ENCODE results near the gene LRRC9.

The LRRC9 gene

DNA sequence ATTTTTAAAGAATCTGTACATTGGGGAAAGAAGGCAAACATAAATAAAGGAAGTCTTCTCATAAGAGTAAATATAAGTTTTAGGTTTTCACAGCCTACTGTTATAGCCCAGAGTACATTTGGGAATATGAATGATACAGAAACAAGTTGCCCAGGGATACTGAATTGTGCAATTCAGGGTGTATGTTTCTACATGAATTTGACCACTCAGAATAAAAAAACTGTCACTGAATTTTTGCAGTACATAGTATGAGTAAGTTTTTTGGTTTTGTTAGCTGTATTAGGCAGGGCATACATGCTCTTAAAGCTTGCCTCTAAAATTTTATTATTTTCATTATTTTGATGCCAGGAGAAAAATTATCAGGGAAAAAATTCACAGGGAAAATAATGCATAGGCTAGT is 165.1 kb downstream of the LRRC9 start:
- Histone ChIP-seq H4K20me1 (ENCODE audit: insufficient read depth, low read length, poor library complexity, severe bottlenecking) (no peaks in the 10 kb centered on the region), H3K36me3 (ENCODE audit: insufficient read depth, low read length) (no peaks in the 10 kb centered on the region), H3K4me1 (ENCODE audit: insufficient read depth, low read length, poor library complexity, severe bottlenecking) (peaks cover 25% of the 10 kb centered on the region), H3K9me2 (replicated peaks; ENCODE audit: low read depth, low read length) (no peaks in the 10 kb centered on the region), H3K4me3 (ENCODE audit: low read length, poor library complexity, severe bottlenecking) (no peak overlapping the region), H3K9me3 (ENCODE audit: insufficient read depth, low read depth, low read length) (no peaks in the 10 kb centered on the region), H3F3A (ENCODE audit: low read depth) (no peaks in the 10 kb centered on the region), H2AFZ (ENCODE audit: low read length) (peak overlapping the region; percentile 73; the same call in 1 of the 2 replicates), H3K9ac (ENCODE audit: low read depth, low read length, poor library complexity, severe bottlenecking) (no peak overlapping the region), H3K27me3 (ENCODE audit: insufficient read depth, low read length, poor library complexity, severe bottlenecking) (no peaks in the 10 kb centered on the region), H3K4me2 (ENCODE audit: low read depth, low read length, poor library complexity, severe bottlenecking) (no peak overlapping the region), H3K79me2 (ENCODE audit: insufficient read depth, low read length) (no peaks in the 10 kb centered on the region)
- TF ChIP-seq, protein P1, sequence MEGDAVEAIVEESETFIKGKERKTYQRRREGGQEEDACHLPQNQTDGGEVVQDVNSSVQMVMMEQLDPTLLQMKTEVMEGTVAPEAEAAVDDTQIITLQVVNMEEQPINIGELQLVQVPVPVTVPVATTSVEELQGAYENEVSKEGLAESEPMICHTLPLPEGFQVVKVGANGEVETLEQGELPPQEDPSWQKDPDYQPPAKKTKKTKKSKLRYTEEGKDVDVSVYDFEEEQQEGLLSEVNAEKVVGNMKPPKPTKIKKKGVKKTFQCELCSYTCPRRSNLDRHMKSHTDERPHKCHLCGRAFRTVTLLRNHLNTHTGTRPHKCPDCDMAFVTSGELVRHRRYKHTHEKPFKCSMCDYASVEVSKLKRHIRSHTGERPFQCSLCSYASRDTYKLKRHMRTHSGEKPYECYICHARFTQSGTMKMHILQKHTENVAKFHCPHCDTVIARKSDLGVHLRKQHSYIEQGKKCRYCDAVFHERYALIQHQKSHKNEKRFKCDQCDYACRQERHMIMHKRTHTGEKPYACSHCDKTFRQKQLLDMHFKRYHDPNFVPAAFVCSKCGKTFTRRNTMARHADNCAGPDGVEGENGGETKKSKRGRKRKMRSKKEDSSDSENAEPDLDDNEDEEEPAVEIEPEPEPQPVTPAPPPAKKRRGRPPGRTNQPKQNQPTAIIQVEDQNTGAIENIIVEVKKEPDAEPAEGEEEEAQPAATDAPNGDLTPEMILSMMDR (conservative IDR thresholded peaks at IDR 0.05; ENCODE audit: low read length) = no peak
- no peak for TF ChIP-seq EZH2phosphoT487 (IDR thresholded peaks at IDR 0.05; ENCODE audit: borderline replicate concordance)

- no peak overlapping the region for H3K9ac ChIP-seq (ENCODE audit: low read depth, low read length, poor library complexity, severe bottlenecking)
- peaks cover 31% of the 10 kb centered on the region for H3K4me1 ChIP-seq (ENCODE audit: insufficient read depth, low read length, poor library complexity, severe bottlenecking)
- no peaks in the 10 kb centered on the region for H3K36me3 ChIP-seq (ENCODE audit: insufficient read depth, low read length)
- no peaks in the 10 kb centered on the region for H3K9me3 ChIP-seq (ENCODE audit: insufficient read depth, low read depth, low read length)
- no peaks in the 10 kb centered on the region for H3F3A ChIP-seq (ENCODE audit: low read depth)
- no peak overlapping the region for H2AFZ ChIP-seq (ENCODE audit: low read length)
- H3K9me2 ChIP-seq (replicated peaks; ENCODE audit: low read depth, low read length) = no peaks in the 10 kb centered on the region
- TF ChIP-seq, protein P1 (conservative IDR thresholded peaks at IDR 0.05; ENCODE audit: low read length) = no peak
- TF ChIP-seq EZH2phosphoT487 (IDR thresholded peaks at IDR 0.05; ENCODE audit: borderline replicate concordance) = no peak
- H3K79me2 ChIP-seq (ENCODE audit: insufficient read depth, low read length) = no peaks in the 10 kb centered on the region
- no peaks in the 10 kb centered on the region for H3K27me3 ChIP-seq (ENCODE audit: insufficient read depth, low read length, poor library complexity, severe bottlenecking)
- H3K4me3 ChIP-seq (ENCODE audit: low read length, poor library complexity, severe bottlenecking) = no peak overlapping the region
- no peaks in the 10 kb centered on the region for H4K20me1 ChIP-seq (ENCODE audit: insufficient read depth, low read length, poor library complexity, severe bottlenecking)
- no peak overlapping the region for H3K4me2 ChIP-seq (ENCODE audit: low read depth, low read length, poor library complexity, severe bottlenecking)
Measured at GRCh38 chr14:60085693-60086092, 165.7 kb downstream of the LRRC9 start.

GRCh38 chr14:60087668-60088067 is 167.7 kb downstream of the LRRC9 start:
- Histone ChIP-seq H3K9me3 (ENCODE audit: insufficient read depth, low read depth, low read length) (no peaks in the 10 kb centered on the region), H3K4me1 (ENCODE audit: insufficient read depth, low read length, poor library complexity, severe bottlenecking) (peaks cover 37% of the 10 kb centered on the region), H3K4me2 (ENCODE audit: low read depth, low read length, poor library complexity, severe bottlenecking) (peak overlapping the region; percentile 19), H3F3A (ENCODE audit: low read depth) (peaks cover 4% of the 10 kb centered on the region; the same call in 1 of the 2 replicates), H3K79me2 (ENCODE audit: insufficient read depth, low read length) (peaks cover 5% of the 10 kb centered on the region), H2AFZ (ENCODE audit: low read length) (peak overlapping the region; percentile 66), H3K4me3 (ENCODE audit: low read length, poor library complexity, severe bottlenecking) (no peak overlapping the region), H3K36me3 (ENCODE audit: insufficient read depth, low read length) (no peaks in the 10 kb centered on the region), H3K9ac (ENCODE audit: low read depth, low read length, poor library complexity, severe bottlenecking) (no peak overlapping the region), H4K20me1 (ENCODE audit: insufficient read depth, low read length, poor library complexity, severe bottlenecking) (no peaks in the 10 kb centered on the region), H3K27me3 (ENCODE audit: insufficient read depth, low read length, poor library complexity, severe bottlenecking) (no peaks in the 10 kb centered on the region), H3K9me2 (replicated peaks; ENCODE audit: low read depth, low read length) (no peaks in the 10 kb centered on the region)
- no peak for TF ChIP-seq EZH2phosphoT487 (IDR thresholded peaks at IDR 0.05; ENCODE audit: borderline replicate concordance)
- TF ChIP-seq, protein P1 (conservative IDR thresholded peaks at IDR 0.05; ENCODE audit: low read length) = no peak
